WI38 (cell line): ENCODE results near the gene LEF1.

Source experiments
- H3K4me3 ChIP-seq: 2 replicates; pipeline ENCODE4 v1.5.1; 2011; ENCODE audit warnings: low read depth, mild to moderate bottlenecking, control low read depth, low read length
- TF ChIP-seq, protein P1 (sequence below): IDR thresholded peaks from 2 replicates; pipeline ENCODE4 v1.5.1; 2012; ENCODE audit warnings: low read depth, mild to moderate bottlenecking, control low read depth, low read length

Gene LEF1

DNA sequence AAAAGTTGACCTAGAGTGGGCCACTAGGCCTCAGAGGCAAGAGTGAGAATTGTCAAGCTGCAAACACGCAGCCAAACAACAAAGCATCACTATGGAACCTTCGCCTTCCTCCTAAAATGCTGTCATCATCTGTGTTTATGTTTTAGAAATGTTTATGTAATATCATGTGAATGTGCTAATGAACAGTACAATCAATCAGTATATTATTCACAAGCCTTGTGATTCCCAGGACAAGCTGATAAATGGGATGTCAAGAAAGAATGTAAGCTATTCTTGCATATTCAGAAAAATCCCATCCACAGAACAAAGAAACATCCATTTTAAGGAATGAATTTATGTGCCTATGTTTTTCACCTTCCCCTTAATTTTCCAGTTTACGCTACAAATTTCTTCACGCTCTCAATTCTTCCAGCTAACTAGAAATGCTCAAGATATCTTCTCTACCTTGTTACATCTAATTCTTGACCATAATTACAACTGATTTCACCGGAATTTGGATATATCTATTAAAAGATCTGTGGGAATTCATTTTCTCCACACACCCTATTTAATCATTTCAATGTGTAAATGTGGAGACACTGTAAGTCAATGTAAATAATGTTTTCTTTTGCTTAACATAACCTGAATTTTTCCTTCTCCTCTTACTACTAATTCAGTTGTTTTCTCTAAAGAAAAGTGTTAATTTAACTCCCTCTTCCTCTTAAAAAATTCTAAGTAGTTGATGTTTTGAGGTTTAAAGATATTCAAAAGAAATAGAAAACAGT lies 65.5 kb downstream of the LEF1 start:
- no peak overlapping the region for H3K4me3 ChIP-seq
- TF ChIP-seq, protein P1, sequence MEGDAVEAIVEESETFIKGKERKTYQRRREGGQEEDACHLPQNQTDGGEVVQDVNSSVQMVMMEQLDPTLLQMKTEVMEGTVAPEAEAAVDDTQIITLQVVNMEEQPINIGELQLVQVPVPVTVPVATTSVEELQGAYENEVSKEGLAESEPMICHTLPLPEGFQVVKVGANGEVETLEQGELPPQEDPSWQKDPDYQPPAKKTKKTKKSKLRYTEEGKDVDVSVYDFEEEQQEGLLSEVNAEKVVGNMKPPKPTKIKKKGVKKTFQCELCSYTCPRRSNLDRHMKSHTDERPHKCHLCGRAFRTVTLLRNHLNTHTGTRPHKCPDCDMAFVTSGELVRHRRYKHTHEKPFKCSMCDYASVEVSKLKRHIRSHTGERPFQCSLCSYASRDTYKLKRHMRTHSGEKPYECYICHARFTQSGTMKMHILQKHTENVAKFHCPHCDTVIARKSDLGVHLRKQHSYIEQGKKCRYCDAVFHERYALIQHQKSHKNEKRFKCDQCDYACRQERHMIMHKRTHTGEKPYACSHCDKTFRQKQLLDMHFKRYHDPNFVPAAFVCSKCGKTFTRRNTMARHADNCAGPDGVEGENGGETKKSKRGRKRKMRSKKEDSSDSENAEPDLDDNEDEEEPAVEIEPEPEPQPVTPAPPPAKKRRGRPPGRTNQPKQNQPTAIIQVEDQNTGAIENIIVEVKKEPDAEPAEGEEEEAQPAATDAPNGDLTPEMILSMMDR, result no peak

DNA sequence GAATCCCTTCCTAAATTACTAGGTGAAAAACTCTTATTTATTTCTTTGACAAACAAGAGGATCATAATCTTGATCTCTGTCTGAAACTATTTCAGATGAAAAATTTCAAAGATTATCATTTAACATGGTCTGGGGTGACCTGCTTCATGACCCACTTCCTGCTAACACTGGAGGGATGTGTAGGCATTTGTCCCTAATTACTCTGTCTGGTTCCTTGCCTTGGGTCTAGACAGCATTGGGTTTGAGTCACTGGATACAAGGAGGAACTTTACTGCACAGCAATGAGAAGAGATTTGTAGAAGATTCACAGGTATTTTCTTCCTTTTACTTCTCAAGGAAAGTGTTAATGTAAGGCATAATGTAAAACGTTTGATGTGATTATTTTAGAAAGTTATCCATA lies 67.9 kb downstream of the LEF1 start:
- TF ChIP-seq, protein P1, result no peak
- H3K4me3 ChIP-seq, result no peak overlapping the region

DNA sequence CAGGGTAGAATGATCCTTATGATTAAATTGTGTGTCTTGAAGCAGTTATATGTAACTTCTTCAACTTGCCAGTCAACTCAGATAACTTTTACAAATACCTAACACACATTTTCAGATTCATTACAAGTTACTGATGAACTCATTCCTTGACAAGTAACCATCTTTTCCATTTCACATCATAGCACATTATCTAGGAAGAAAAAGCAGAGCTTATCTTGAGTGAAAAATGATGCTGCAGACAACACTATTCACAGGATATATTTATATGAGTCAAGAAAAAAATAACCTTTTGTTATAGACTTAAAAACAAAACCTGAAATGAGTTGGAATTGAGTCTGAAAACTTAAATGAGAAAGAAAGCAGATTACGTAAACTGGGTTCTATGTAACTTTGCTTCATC lies 68.9 kb downstream of the LEF1 start:
- TF ChIP-seq, protein P1, result no peak

DNA sequence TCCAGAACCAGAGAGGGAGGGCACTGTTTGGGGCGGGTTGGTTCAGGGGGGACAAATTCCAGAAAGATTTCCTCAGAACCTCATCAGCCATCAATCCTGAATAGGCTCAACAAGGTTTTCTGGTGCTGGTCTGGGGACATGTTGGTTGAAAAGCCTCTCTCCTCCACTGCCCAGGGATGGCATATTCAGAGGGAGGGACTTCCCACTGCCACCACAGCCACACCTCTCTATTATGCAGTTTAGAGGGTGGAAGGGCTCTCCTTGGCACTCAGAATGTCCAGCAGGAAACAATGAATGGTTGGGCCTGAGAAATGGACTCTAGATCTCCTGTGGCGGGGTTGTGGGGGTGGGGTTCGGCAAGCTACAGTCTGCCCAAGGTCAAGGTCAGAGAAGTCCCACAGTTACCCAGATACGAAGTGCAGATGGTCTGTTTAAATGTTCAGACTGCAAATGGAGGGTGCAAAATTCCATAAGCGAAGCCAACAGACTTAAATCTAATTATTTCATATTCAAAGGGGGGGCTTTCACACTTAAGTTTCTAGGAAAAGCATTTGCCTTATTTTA lies 70.7 kb downstream of the LEF1 start:
- H3K4me3 ChIP-seq, result no peak overlapping the region
- TF ChIP-seq, protein P1, result no peak

More for the DNA sequence above, 68.9 kb downstream of the LEF1 start:
- no peak overlapping the region for H3K4me3 ChIP-seq

DNA sequence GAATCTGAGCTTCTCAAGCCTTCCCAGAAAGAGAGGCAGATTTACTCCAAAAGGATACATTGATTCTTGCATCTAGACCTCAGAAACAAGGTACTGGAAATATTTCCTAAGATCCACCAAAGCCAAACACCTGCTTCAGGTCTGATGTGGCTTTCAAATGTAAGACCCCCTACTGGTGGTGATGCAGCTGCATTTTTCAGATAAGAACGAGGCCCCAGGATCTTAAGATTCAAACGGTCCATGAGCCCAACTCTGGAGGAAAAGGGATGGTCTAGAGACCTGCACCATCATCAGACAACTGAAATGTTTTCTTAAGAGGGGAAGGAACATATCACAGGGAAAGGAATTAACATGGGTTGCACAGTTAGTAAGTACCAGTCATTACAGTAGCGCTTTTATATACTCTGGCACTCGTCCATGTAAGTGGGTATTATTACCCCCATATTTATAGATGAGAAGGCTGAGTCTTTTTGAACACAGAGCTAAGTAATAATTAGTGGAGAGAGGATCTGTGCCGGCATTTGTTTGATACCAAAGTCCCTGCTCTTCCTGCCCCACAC lies 73.7 kb downstream of the LEF1 start:
- TF ChIP-seq, protein P1, result no peak
- H3K4me3 ChIP-seq, result no peak overlapping the region

DNA sequence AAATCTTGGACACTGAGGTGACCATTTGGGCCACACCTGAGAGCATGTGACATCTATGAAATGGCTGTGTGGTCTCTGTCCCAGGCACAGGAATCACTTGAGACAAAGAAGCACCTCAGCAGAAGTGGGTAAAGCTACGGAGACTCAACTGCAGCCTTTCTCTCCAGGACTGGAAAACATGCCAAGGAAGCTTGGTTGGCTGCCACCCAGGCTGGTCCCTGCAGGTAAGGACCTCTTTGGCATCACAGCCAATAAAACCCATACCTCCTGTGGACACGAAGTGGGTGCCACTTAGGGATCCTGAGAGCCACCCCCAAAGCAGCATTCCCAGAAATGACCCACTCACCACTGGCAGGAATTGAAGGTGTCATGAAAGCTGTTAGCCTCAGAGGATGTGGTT lies 74.6 kb downstream of the LEF1 start:
- no peak overlapping the region for H3K4me3 ChIP-seq
- TF ChIP-seq, protein P1, result no peak

DNA sequence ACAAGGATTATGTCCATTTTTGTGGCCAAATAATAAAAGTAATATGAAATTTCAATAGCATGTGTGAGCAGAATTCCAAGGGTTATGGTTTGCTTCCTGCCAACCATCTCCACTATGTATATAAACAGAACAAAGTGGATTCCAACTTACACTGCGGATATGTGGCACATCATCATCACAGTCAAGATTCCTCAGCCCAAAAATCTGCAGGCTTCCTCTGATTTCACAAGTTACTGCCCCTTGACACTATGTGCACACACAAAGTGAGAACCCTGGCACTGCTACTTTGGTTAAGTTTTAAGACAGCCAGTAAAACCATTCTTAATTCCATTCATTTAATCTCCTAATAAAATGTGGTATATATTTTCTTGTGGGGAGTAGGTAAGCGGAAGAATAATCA lies 76.4 kb downstream of the LEF1 start:
- no peak overlapping the region for H3K4me3 ChIP-seq
- TF ChIP-seq, protein P1, result no peak
